Activated T-helper 1 cell treated with anti-CD3 and anti-CD28 coated beads, Interleukin-12 subunit alpha, Interleukin-12 subunit beta, Interleukin-2, Interleukin-4 antibody, amounts not matched to agents 30 ng/mL and 10 ng/mL and 1 ng/mL, durations not matched to agents 14 hours and 24 hours and 36 hours (primary cell): ENCODE measurements around the gene XYLB. TPM values are rescaled to one million over a fixed set of nuclear protein-coding genes. Genes with fewer than 3 reads are reported as not detected.

Experiments
- DNase-seq: peaks from one replicate; pipeline ENCODE4 v3.0.0; 2021; ENCODE audit warnings: low spot score
- H3K27ac Mint-ChIP-seq: one replicate; pipeline ENCODE4 v1.8.0; 2021; ENCODE audit warnings: mild to moderate bottlenecking, mixed read lengths
- H3K27me3 Mint-ChIP-seq: one replicate; pipeline ENCODE4 v1.8.0; 2022; ENCODE audit warnings: mild to moderate bottlenecking, moderate library complexity, mixed read lengths; ENCODE audit not compliant: insufficient read depth
- H3K36me3 Mint-ChIP-seq: one replicate; pipeline ENCODE4 v1.8.0; 2021; ENCODE audit warnings: low read depth, mixed read lengths
- H3K4me1 Mint-ChIP-seq: one replicate; pipeline ENCODE4 v1.8.0; 2021; ENCODE audit warnings: low read depth, mixed read lengths
- H3K4me3 Mint-ChIP-seq: one replicate; pipeline ENCODE4 v1.8.0; 2021; ENCODE audit warnings: mild to moderate bottlenecking, moderate library complexity, mixed read lengths
- H3K9me3 Mint-ChIP-seq: one replicate; pipeline ENCODE4 v1.8.0; 2021; ENCODE audit warnings: mixed read lengths
- intact Hi-C: fragments of 100-400 bp; cut with micrococcal nuclease; formaldehyde crosslinking; loops from one replicate; pipeline ENCODE4 v1.15.1; 2024
- total RNA-seq: library from RNA; stranded (reverse); gene quantifications from 2 replicates; pipeline ENCODE4 v1.2.3, GENCODE V29; 2022

The XYLB gene
- total RNA-seq, 1 donor from 2014 or later: 7.1 TPM

DNA sequence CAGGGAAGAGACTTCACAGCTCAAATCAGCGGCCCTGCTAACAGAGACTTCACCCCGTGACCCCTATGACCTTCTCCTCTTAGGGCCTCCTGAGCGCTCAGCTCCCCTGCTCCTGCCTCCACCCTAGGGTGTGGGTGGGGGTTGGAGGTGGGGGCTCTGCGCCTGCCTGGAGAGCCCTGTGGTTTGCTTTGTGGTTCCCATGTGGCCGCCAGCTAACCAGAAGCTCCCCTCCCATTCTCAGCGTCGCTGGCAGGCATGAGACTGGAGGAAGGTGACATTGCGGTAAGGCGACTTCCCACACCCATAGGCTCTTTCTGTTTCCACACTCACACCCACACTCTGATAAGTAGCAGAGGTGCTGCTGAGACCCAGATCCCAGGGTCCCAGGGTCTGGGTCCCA lies 27.6 kb downstream of the XYLB start:
- Mint-ChIP-seq H3K27ac (peak overlapping the region; percentile 80), H3K9me3 (no peaks in the 10 kb centered on the region), H3K27me3 (peaks cover 6% of the 10 kb centered on the region), H3K4me3 (peak overlapping the region; percentile 67), H3K4me1 (peaks cover 36% of the 10 kb centered on the region), H3K36me3 (peaks cover 33% of the 10 kb centered on the region)
- peak; percentile 58 for DNase-seq
- intact Hi-C loops: no loop called here

DNA sequence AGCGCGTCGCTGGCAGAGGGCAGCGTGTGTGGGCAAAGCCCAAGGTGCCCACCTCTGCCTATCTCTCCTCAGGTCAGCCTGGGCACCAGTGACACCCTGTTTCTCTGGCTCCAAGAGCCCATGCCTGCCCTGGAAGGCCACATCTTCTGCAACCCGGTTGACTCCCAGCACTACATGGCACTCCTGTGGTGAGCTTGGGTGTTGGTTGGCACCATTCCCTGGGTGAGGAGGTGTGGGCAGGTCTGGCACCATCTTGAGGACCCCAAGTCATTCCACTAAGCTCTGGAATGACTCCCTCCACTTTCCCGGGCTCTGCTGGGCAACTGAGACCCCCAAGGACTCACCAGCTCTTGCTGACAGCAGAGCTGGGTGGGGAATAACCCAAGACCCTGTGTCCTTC lies 28.5 kb downstream of the XYLB start:
- no peaks in the 10 kb centered on the region for H3K9me3 Mint-ChIP-seq
- H3K4me3 Mint-ChIP-seq: no peak overlapping the region
- peaks cover 36% of the 10 kb centered on the region for H3K4me1 Mint-ChIP-seq
- intact Hi-C loops: no loop called here
- H3K36me3 Mint-ChIP-seq: peaks cover 28% of the 10 kb centered on the region
- H3K27me3 Mint-ChIP-seq: peaks cover 6% of the 10 kb centered on the region
- no peak overlapping the region for H3K27ac Mint-ChIP-seq
- no peak for DNase-seq

GRCh38 chr3:38375488-38376097 lies 29.0 kb downstream of the XYLB start:
- Mint-ChIP-seq H3K9me3 (no peaks in the 10 kb centered on the region), H3K4me1 (peaks cover 33% of the 10 kb centered on the region), H3K36me3 (peaks cover 28% of the 10 kb centered on the region), H3K27ac (no peak overlapping the region), H3K4me3 (no peak overlapping the region), H3K27me3 (peaks cover 6% of the 10 kb centered on the region)
- intact Hi-C loops: no loop called here
- no peak for DNase-seq

DNA sequence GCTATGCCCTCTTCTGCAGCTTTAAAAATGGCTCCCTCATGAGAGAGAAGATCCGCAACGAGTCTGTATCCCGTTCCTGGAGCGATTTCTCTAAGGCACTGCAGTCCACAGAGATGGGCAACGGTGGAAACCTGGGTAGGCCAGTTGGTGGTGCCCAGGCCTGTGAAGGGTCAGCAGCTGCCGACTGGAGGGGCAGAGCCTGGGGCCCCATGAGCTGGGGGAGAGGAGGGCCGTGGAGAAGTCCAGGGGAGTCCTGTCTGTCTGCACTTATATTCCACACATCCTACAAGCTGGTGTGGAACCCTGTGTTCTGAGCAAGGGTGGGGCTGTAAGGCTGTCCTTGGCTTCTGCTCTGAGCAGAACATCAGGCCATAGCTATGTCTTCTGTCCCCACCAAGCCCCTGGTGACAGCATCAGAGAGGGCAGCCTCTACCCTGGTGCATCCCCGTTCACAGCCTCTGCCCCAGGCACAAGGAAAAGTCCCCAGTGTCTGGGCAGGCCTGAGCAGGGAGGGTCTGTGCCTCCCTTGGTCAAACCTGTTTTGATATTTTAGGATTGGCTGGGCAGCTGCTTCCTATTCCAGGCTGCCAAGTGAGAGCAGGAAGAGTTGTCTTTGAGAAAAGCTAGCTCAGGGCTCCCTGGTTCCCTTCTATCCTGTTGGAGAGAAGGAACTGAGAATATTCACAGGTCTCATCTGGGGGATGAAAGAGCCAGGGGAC lies 29.7 kb downstream of the XYLB start:
- Mint-ChIP-seq H3K4me3 (no peak overlapping the region), H3K9me3 (no peaks in the 10 kb centered on the region), H3K36me3 (peaks cover 30% of the 10 kb centered on the region), H3K4me1 (peaks cover 32% of the 10 kb centered on the region), H3K27ac (no peak overlapping the region), H3K27me3 (peaks cover 3% of the 10 kb centered on the region)
- intact Hi-C loops: no loop called here
- no peak for DNase-seq

DNA sequence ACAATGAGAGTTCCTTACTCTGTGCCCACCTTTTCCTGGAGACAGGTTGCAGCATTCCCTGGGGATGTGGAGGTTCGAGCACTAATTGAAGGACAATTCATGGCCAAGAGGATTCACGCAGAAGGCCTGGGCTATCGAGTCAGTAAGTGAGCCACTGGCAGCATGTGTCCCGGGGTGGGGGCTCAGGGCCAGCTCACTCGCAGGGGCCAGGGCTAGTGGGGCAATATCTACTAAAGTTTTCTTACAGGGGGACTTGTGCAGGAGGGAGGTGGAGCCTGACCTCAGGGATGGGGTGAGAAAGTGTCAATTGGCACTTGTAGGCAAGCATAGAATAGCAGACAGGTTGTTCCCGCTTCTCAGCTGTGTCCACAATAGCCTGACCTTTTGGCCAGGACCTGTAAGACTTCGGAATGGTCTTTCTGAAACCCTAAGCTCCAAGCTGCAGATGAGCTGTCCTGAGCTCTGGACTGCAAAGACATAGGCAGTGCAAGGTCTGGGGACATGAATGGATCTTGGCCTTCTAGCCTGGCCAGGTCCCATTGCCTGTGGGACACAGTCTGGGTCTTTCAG lies 32.7 kb downstream of the XYLB start:
- Mint-ChIP-seq H3K27ac (no peak overlapping the region), H3K4me3 (no peak overlapping the region), H3K4me1 (peaks cover 15% of the 10 kb centered on the region), H3K9me3 (no peaks in the 10 kb centered on the region), H3K27me3 (no peaks in the 10 kb centered on the region), H3K36me3 (peaks cover 24% of the 10 kb centered on the region)
- no peak for DNase-seq
- intact Hi-C loops: no loop called here

GRCh38 chr3:38382506-38383080 lies 36.0 kb downstream of the XYLB start:
- DNase-seq: no peak
- H3K4me1 Mint-ChIP-seq: no peaks in the 10 kb centered on the region

GRCh38 chr3:38383156-38383875 lies 36.7 kb downstream of the XYLB start:
- peaks cover 29% of the 10 kb centered on the region for H3K36me3 Mint-ChIP-seq

More at GRCh38 chr3:38382506-38383080, 36.0 kb downstream of the XYLB start:
- intact Hi-C loops: no loop called here
- H3K4me3 Mint-ChIP-seq: no peak overlapping the region
- no peaks in the 10 kb centered on the region for H3K27me3 Mint-ChIP-seq
- H3K27ac Mint-ChIP-seq: no peak overlapping the region
- H3K36me3 Mint-ChIP-seq: peaks cover 33% of the 10 kb centered on the region
- H3K9me3 Mint-ChIP-seq: peaks cover 7% of the 10 kb centered on the region

DNA sequence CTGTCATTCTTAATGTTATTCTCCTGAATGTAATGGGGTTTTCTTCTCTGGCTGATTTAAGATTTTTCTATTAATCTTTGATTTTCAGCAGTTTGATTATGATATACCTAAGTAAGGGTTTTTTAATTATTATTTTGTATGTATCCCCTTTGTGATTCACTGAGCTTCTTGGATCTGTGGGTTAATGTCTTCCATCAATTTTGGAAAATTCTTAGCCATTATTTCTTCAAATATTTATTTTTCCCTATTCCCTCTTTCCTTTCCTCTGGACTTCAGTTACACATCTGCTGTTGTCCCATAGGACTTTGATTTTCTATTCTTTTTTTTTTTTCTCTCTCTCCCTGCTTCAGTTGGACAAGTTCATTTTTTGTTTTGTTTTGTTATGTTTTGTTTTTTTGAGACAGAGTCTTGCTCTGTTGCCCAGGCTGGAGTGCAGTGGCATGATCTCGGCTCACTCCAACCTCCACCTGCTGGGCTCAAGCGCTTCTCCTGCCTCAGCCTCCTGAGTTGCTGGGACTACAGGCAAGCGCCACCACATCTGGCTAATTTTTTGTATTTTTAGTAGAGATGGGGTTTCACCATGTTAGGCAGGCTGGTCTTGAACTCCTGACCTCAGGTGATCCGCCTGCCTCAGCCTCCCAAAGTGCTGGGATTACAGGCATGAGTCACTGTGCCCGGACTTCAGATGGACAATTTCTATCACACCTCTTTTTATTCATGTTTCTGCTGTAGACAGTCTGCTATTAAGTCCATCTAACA lies 40.6 kb downstream of the XYLB start:
- Mint-ChIP-seq H3K4me3 (no peak overlapping the region), H3K36me3 (peaks cover 18% of the 10 kb centered on the region), H3K27me3 (no peaks in the 10 kb centered on the region), H3K27ac (no peak overlapping the region), H3K4me1 (no peaks in the 10 kb centered on the region), H3K9me3 (peaks cover 7% of the 10 kb centered on the region)
- DNase-seq: no peak
- intact Hi-C loops: no loop called here

More at GRCh38 chr3:38383156-38383875, 36.7 kb downstream of the XYLB start:
- H3K4me1 Mint-ChIP-seq: no peaks in the 10 kb centered on the region
- no peak overlapping the region for H3K4me3 Mint-ChIP-seq
- intact Hi-C loops: no loop called here
- H3K27me3 Mint-ChIP-seq: no peaks in the 10 kb centered on the region
- no peak overlapping the region for H3K27ac Mint-ChIP-seq
- H3K9me3 Mint-ChIP-seq: peaks cover 7% of the 10 kb centered on the region
- DNase-seq: no peak

DNA sequence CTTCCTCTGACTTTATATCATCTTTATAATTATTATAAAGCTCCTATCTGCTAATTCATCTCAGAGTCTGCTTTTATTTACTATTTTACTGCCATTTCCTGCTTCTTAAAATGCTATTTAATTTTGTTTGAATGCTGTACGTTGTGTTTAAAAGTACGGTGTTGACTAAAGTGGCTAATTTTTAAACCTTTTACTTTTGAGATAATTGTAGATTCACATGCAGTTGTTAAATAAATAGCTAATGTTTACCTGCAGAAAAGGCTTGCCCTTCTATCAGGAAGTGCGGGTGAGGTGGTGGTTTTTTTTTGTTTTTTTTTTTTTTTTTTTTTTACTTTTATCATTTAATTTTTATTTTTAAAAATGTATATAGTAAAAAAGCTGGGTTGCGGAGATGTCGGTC lies 41.3 kb downstream of the XYLB start:
- H3K36me3 Mint-ChIP-seq: peaks cover 18% of the 10 kb centered on the region
- no peaks in the 10 kb centered on the region for H3K4me1 Mint-ChIP-seq
- intact Hi-C loops: no loop called here
- H3K27me3 Mint-ChIP-seq: no peaks in the 10 kb centered on the region
- no peak for DNase-seq
- H3K9me3 Mint-ChIP-seq: peaks cover 7% of the 10 kb centered on the region
- no peak overlapping the region for H3K27ac Mint-ChIP-seq
- H3K4me3 Mint-ChIP-seq: no peak overlapping the region

DNA sequence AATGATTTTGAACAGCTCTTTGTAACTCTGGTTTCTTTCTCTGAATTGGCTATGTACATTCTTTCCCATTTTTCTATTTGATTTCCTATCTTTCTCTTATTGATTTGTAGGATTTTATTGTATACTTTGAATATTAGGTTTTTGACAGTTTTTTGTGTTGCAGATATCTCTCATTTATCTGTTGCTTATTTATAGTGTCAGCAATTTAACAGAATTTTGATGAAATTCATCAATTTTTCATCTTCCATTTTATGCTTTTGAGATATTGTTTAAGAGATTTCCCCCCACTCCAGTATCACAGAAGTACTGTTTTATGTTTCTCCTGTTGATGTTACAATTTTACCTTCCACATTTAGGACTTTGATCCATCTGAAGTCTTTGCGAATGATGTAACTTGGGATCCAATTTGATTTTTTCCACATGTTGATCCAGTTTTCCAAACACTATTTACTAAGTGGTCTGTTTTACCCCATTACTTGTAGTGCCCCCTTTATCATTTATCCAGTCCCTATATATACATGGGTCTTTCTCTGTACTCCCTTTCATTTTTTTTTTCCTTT lies 46.1 kb downstream of the XYLB start:
- no peaks in the 10 kb centered on the region for H3K27me3 Mint-ChIP-seq
- no peak for DNase-seq
- no peak overlapping the region for H3K4me3 Mint-ChIP-seq
- no peaks in the 10 kb centered on the region for H3K9me3 Mint-ChIP-seq
- H3K4me1 Mint-ChIP-seq: no peaks in the 10 kb centered on the region
- H3K27ac Mint-ChIP-seq: no peak overlapping the region
- intact Hi-C loops: no loop called here
- H3K36me3 Mint-ChIP-seq: peaks cover 5% of the 10 kb centered on the region

- Mint-ChIP-seq H3K4me1 (no peaks in the 10 kb centered on the region), H3K4me3 (no peak overlapping the region), H3K36me3 (peaks cover 6% of the 10 kb centered on the region), H3K9me3 (no peaks in the 10 kb centered on the region), H3K27me3 (no peaks in the 10 kb centered on the region), H3K27ac (no peak overlapping the region)
- no peak for DNase-seq
- intact Hi-C loops: no loop called here
These were observed 49.7 kb downstream of the XYLB start for GRCh38 chr3:38396239-38396638.

DNA sequence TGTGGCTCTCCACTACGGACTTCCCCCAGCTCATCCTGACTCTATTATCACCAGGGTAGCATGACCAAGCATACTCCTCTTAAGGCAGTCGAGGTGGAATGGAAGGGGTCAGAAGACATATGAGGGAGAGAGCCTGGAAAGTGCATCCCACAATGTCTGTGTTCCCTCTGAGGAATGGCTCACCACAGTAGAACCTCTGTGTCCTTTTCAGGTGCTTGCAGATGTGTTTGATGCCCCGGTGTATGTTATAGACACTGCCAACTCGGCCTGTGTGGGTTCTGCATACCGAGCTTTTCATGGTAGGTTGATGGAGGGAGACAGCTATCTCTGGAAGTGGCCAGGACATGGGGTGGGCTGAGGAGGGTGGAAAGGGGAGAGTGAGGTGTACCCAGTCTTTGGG lies 50.3 kb downstream of the XYLB start:
- Mint-ChIP-seq H3K27ac (no peak overlapping the region), H3K36me3 (peaks cover 7% of the 10 kb centered on the region), H3K27me3 (no peaks in the 10 kb centered on the region), H3K4me1 (no peaks in the 10 kb centered on the region), H3K4me3 (no peak overlapping the region), H3K9me3 (no peaks in the 10 kb centered on the region)
- DNase-seq: no peak
- intact Hi-C loops: no loop called here
